Activated CD8-positive, alpha-beta T cell treated with anti-CD3 and anti-CD28 coated beads for 36 hours (primary cell): ENCODE measurements around the gene FBXW7. TPM values are rescaled to one million over a fixed set of nuclear protein-coding genes. Genes with fewer than 3 reads are reported as not detected.

Experiments
- ATAC-seq: fragments of 200-7000 bp; cut with Tn5 transposase; one replicate; pipeline ENCODE4 v1.10.0; 2021; ENCODE audit warnings: mild to moderate bottlenecking, moderate library complexity
- CTCF ChIA-PET: fragments of 350-600 bp; sonication (Branson Sonifier 250); formaldehyde crosslinking; loops from one replicate; lab custom pipeline; 2021; ENCODE audit warnings: antibody characterized with exemption; lab: Charles Lee
- POLR2A ChIA-PET: fragments of 350-600 bp; sonication (Branson Sonifier 250); formaldehyde crosslinking; loops from one replicate; lab custom pipeline; 2021; ENCODE audit warnings: antibody characterized with exemption; lab: Charles Lee
- DNase-seq: peaks from one replicate; pipeline ENCODE4 v3.0.0-alpha.2; 2020
- H3K27ac Mint-ChIP-seq: one replicate; pipeline ENCODE4 v1.8.0; 2021; ENCODE audit warnings: mild to moderate bottlenecking, mixed read lengths
- H3K27me3 Mint-ChIP-seq: one replicate; pipeline ENCODE4 v1.8.0; 2021; ENCODE audit warnings: mixed read lengths
- H3K36me3 Mint-ChIP-seq: one replicate; pipeline ENCODE4 v1.8.0; 2021; ENCODE audit warnings: low read depth, mixed read lengths
- H3K4me1 Mint-ChIP-seq: one replicate; pipeline ENCODE4 v1.8.0; 2021; ENCODE audit warnings: low read depth, mixed read lengths
- H3K4me3 Mint-ChIP-seq: one replicate; pipeline ENCODE4 v1.8.0; 2021; ENCODE audit warnings: mild to moderate bottlenecking, moderate library complexity, mixed read lengths
- H3K9me3 Mint-ChIP-seq: one replicate; pipeline ENCODE4 v1.8.0; 2021; ENCODE audit warnings: mixed read lengths
- intact Hi-C: fragments of 100-400 bp; cut with micrococcal nuclease; formaldehyde crosslinking; loops from one replicate; pipeline ENCODE4 v1.10.0; 2022
- total RNA-seq, 2 experiments: library from RNA; stranded (reverse); gene quantifications; one replicate each; pipeline ENCODE4 v1.2.3, GENCODE V29; 2021
- TF ChIP-seq, protein P1 (sequence below): fragments of 200-600 bp; IDR thresholded peaks from one replicate; pipeline ENCODE4 v1.8.0; 2022; ENCODE audit warnings: antibody characterized with exemption, mild to moderate bottlenecking

Gene FBXW7
- total RNA-seq, 2 experiments from 2014 or later: 32.6 to 35.1 TPM

DNA sequence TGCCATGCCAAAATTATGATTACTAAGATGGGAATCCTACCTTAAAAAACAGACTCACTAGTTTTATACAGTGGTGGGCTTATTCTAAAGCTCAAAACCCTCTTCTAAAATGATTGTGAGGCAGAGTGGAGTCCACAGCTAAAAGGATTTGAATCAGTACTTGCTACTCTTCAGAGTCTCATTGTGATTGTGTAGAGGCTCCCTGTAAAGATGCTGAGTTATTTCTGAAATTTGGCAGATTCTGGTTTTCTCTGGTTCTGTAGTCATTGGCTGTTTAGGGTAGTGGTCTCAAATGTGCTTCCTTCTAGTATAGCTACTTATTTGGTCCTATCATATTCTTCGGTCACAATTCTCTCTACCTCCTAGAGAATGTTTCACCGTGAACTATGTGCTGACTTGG is 104.1 kb downstream of the FBXW7 start:
- peaks cover 42% of the 10 kb centered on the region for H3K4me1 Mint-ChIP-seq
- POLR2A ChIA-PET: no interaction called here

GRCh38 chr4:152431291-152431690 is 104.6 kb downstream of the FBXW7 start:
- H3K4me3 Mint-ChIP-seq: no peak overlapping the region
- H3K9me3 Mint-ChIP-seq: no peaks in the 10 kb centered on the region
- peaks cover 2% of the 10 kb centered on the region for H3K36me3 Mint-ChIP-seq
- ChIA-PET CTCF (interaction anchor here (1.2 kb wide), 1 partner anchor 22 kb away, joined by 3 read pairs; no protein-coding TSS in a partner anchor), POLR2A (no interaction called here)
- no peak for DNase-seq
- no peak overlapping the region for H3K27ac Mint-ChIP-seq
- TF ChIP-seq, protein P1, sequence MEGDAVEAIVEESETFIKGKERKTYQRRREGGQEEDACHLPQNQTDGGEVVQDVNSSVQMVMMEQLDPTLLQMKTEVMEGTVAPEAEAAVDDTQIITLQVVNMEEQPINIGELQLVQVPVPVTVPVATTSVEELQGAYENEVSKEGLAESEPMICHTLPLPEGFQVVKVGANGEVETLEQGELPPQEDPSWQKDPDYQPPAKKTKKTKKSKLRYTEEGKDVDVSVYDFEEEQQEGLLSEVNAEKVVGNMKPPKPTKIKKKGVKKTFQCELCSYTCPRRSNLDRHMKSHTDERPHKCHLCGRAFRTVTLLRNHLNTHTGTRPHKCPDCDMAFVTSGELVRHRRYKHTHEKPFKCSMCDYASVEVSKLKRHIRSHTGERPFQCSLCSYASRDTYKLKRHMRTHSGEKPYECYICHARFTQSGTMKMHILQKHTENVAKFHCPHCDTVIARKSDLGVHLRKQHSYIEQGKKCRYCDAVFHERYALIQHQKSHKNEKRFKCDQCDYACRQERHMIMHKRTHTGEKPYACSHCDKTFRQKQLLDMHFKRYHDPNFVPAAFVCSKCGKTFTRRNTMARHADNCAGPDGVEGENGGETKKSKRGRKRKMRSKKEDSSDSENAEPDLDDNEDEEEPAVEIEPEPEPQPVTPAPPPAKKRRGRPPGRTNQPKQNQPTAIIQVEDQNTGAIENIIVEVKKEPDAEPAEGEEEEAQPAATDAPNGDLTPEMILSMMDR: no peak
- peaks cover 37% of the 10 kb centered on the region for H3K4me1 Mint-ChIP-seq
- ATAC-seq: no peak
- intact Hi-C loops: no loop called here
- H3K27me3 Mint-ChIP-seq: no peaks in the 10 kb centered on the region

More for the DNA sequence above, 104.1 kb downstream of the FBXW7 start:
- H3K4me3 Mint-ChIP-seq: no peak overlapping the region
- H3K27ac Mint-ChIP-seq: no peak overlapping the region
- TF ChIP-seq, protein P1: no peak
- ATAC-seq (no peak), DNase-seq (no peak)
- H3K36me3 Mint-ChIP-seq: peaks cover 4% of the 10 kb centered on the region
- intact Hi-C loops: no loop called here
- no peaks in the 10 kb centered on the region for H3K27me3 Mint-ChIP-seq
- no peaks in the 10 kb centered on the region for H3K9me3 Mint-ChIP-seq
- CTCF ChIA-PET: interaction anchor here (1.2 kb wide), 1 partner anchor 23 kb away, joined by 3 read pairs; no protein-coding TSS in a partner anchor

- DNase-seq: no peak
- Mint-ChIP-seq H3K4me3 (no peak overlapping the region), H3K27ac (no peak overlapping the region), H3K9me3 (no peaks in the 10 kb centered on the region), H3K4me1 (peaks cover 34% of the 10 kb centered on the region), H3K27me3 (no peaks in the 10 kb centered on the region), H3K36me3 (peaks cover 4% of the 10 kb centered on the region)
- ChIA-PET CTCF (interaction anchor here (1.5 kb wide), 1 partner anchor 21 kb away, joined by 4 read pairs; no protein-coding TSS in a partner anchor), POLR2A (no interaction called here)
- intact Hi-C loops: no loop called here
- TF ChIP-seq, protein P1: no peak
- no peak for ATAC-seq
Observed at GRCh38 chr4:152430507-152430906, 105.4 kb downstream of the FBXW7 start.

DNA sequence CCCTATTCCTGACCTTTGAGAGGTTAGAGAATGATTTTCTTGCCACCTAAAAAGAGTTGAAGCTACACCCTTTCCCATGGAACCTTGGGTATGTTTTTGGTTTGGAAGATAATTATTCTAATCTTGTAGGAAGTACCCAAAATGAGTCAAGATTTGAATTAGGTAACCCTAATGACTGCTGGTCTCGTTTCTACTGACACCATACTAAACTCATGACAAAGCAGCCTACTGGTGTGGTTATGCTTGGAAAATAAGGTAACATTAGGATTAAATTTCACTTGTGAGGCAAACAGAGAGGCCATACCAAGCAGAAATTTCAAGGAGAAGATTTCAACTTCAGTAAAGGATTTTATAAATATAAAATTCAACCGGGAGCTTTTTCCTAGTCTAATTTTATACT is 107.9 kb downstream of the FBXW7 start:
- ChIA-PET POLR2A (no interaction called here), CTCF (interaction anchor here (1.9 to 3.3 kb wide), 2 partner anchors 8 to 73 kb away, joined by 5 to 12 read pairs; no protein-coding TSS in a partner anchor)
- intact Hi-C loops: no loop called here
- Mint-ChIP-seq H3K27me3 (no peaks in the 10 kb centered on the region), H3K27ac (no peak overlapping the region), H3K9me3 (no peaks in the 10 kb centered on the region), H3K4me3 (no peak overlapping the region), H3K4me1 (peaks cover 27% of the 10 kb centered on the region), H3K36me3 (peaks cover 4% of the 10 kb centered on the region)
- DNase-seq (no peak), ATAC-seq (no peak)
- TF ChIP-seq, protein P1: no peak

DNA sequence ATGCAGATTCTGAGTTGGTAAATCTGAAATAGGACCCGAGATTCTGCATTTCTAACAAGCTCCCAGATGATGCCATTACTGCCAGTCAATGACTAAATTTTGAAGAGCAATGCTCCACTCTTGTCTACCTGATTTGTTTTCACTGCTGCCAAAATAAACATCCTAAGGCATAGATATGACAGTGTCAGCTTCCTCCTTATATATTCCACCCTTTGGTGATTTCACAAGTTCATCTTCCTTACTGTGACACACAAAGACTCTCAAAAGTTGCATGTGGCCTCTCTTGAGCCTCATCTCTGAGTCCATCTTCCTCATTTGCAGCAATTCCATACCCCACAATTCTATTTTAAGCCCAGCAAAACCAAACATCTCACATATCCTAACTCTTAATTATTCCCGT is 110.9 kb downstream of the FBXW7 start:
- Mint-ChIP-seq H3K27me3 (no peaks in the 10 kb centered on the region), H3K4me1 (peaks cover 18% of the 10 kb centered on the region), H3K4me3 (no peak overlapping the region), H3K9me3 (no peaks in the 10 kb centered on the region), H3K36me3 (peaks cover 4% of the 10 kb centered on the region), H3K27ac (no peak overlapping the region)
- ChIA-PET CTCF (interaction anchor here (1.1 to 3.3 kb wide), 2 partner anchors 12 to 17 kb away, joined by 3 to 12 read pairs; no protein-coding TSS in a partner anchor), POLR2A (no interaction called here)
- DNase-seq: no peak
- TF ChIP-seq, protein P1: no peak
- no peak for ATAC-seq
- intact Hi-C loops: no loop called here
